HepG2 (cell line): ENCODE measurements around the gene DHH. TPM values are rescaled to one million over a fixed set of nuclear protein-coding genes. Genes with fewer than 3 reads are reported as not detected.

ENCODE experiments used
- BCL3 ChIP-seq: sonication (generic); formaldehyde crosslinking; IDR thresholded peaks from 2 replicates; pipeline ENCODE4 v1.5.1; 2020; ENCODE audit warnings: mild to moderate bottlenecking, missing genetic modification reagents, moderate library complexity
- CAMTA2 ChIP-seq: sonication (generic); formaldehyde crosslinking; IDR thresholded peaks from 2 replicates; pipeline ENCODE4 v1.4.0; 2020; ENCODE audit warnings: mild to moderate bottlenecking, missing genetic modification reagents, borderline replicate concordance
- CTCF ChIP-seq: sonication (generic); formaldehyde crosslinking; IDR thresholded peaks from 2 replicates; pipeline ENCODE4 v1.5.0; 2020; ENCODE audit warnings: mild to moderate bottlenecking, missing genetic modification reagents, moderate library complexity
- DBP ChIP-seq: sonication (generic); formaldehyde crosslinking; IDR thresholded peaks from 2 replicates; pipeline ENCODE4 v1.4.0; 2020; ENCODE audit warnings: missing genetic modification reagents; ENCODE audit errors: not compliant biosample characterization
- ELF3 ChIP-seq: IDR thresholded peaks from 2 replicates; pipeline ENCODE4 v1.6.1; 2016; ENCODE audit warnings: missing genetic modification reagents, missing compliant biosample characterization
- MEIS2 ChIP-seq: sonication (generic); formaldehyde crosslinking; IDR thresholded peaks from 2 replicates; pipeline ENCODE4 v1.9.0; 2021; ENCODE audit warnings: mild to moderate bottlenecking, missing genetic modification reagents
- MIXL1 ChIP-seq: IDR thresholded peaks from 2 replicates; pipeline ENCODE4 v1.6.1; 2016
- MXI1 ChIP-seq: IDR thresholded peaks from 3 replicates; pipeline ENCODE4 v1.6.1; 2012; ENCODE audit warnings: low read depth, low read length, inconsistent platforms, borderline replicate concordance
- NCOA1 ChIP-seq: sonication (generic); formaldehyde crosslinking; IDR thresholded peaks from 2 replicates; pipeline ENCODE4 v1.9.0; 2021; ENCODE audit warnings: missing genetic modification reagents
- PHF20 ChIP-seq: sonication (generic); formaldehyde crosslinking; IDR thresholded peaks from 2 replicates; pipeline ENCODE4 v1.5.0; 2020; ENCODE audit warnings: mild to moderate bottlenecking, missing genetic modification reagents
- RCOR2 ChIP-seq: IDR thresholded peaks from 2 replicates; pipeline ENCODE4 v1.6.1; 2016; ENCODE audit warnings: missing biosample characterization, missing genetic modification reagents
- RORA ChIP-seq: sonication (generic); formaldehyde crosslinking; IDR thresholded peaks from 2 replicates; pipeline ENCODE4 v1.5.0; 2020; ENCODE audit warnings: mild to moderate bottlenecking, missing genetic modification reagents, moderate library complexity
- SCMH1 ChIP-seq: sonication (generic); formaldehyde crosslinking; IDR thresholded peaks from 2 replicates; pipeline ENCODE4 v1.9.0; 2021; ENCODE audit warnings: missing genetic modification reagents, mild to moderate bottlenecking, borderline replicate concordance
- SIN3A ChIP-seq: IDR thresholded peaks from 2 replicates; pipeline ENCODE4 v1.6.1; 2011; ENCODE audit warnings: low read depth, mild to moderate bottlenecking, control low read depth, low read length, borderline replicate concordance
- SNAPC2 ChIP-seq: sonication (generic); formaldehyde crosslinking; IDR thresholded peaks from 2 replicates; pipeline ENCODE4 v1.8.1; 2022; ENCODE audit warnings: mild to moderate bottlenecking, missing genetic modification reagents
- SOX5 ChIP-seq: IDR thresholded peaks from 2 replicates; pipeline ENCODE4 v1.6.1; 2016; ENCODE audit warnings: borderline replicate concordance
- SRY ChIP-seq: sonication (generic); formaldehyde crosslinking; IDR thresholded peaks from 2 replicates; pipeline ENCODE4 v1.8.0; 2022; ENCODE audit warnings: mild to moderate bottlenecking, missing genetic modification reagents
- STAG1 ChIP-seq: sonication (generic); formaldehyde crosslinking; IDR thresholded peaks from 2 replicates; pipeline ENCODE4 v1.4.0; 2020; ENCODE audit warnings: missing genetic modification reagents
- TEAD3 ChIP-seq: optimal IDR thresholded peaks from 2 replicates; pipeline ENCODE3; 2016; ENCODE audit warnings: borderline replicate concordance
- ZFX ChIP-seq: sonication (generic); formaldehyde crosslinking; IDR thresholded peaks from 2 replicates; pipeline ENCODE4 v1.4.0; 2020; ENCODE audit warnings: mild to moderate bottlenecking, low read depth, missing genetic modification reagents, moderate library complexity
- ZMYM2 ChIP-seq: sonication (generic); formaldehyde crosslinking; IDR thresholded peaks from 2 replicates; pipeline ENCODE4 v1.8.0; 2022; ENCODE audit warnings: mild to moderate bottlenecking, missing genetic modification reagents
- ZNF253 ChIP-seq: sonication (generic); formaldehyde crosslinking; IDR thresholded peaks from 2 replicates; pipeline ENCODE4 v1.8.0; 2022; ENCODE audit warnings: mild to moderate bottlenecking, missing genetic modification reagents, borderline replicate concordance
- ZNF792 ChIP-seq: IDR thresholded peaks from 2 replicates; pipeline ENCODE4 v1.6.1; 2016
- ZNF891 ChIP-seq: sonication (generic); formaldehyde crosslinking; IDR thresholded peaks from 2 replicates; pipeline ENCODE4 v1.5.0; 2020; ENCODE audit warnings: mild to moderate bottlenecking, missing genetic modification reagents
- ZSCAN25 ChIP-seq: sonication (generic); formaldehyde crosslinking; IDR thresholded peaks from 2 replicates; pipeline ENCODE4 v1.8.0; 2022; ENCODE audit warnings: mild to moderate bottlenecking, missing genetic modification reagents
- polyA plus RNA-seq, 8 experiments: library from polyadenylated mRNA; depleted of rRNA in 3 of 8; stranded (reverse) in 7 of 8; unstranded in 1 of 8; fragments of >200 nt; fragmentation: Illumina TruSeq in 4 of 8; extraction: Trizol in 4 of 8; gene quantifications; 2 replicates each; pipeline versions ENCODE4 v1.2.1 to v1.2.3, GENCODE V29; 2011 to 2016; ENCODE audit warnings: low read depth in 4 of 8, missing spikeins in 1 of 8, mixed read lengths in 1 of 8; ENCODE audit not compliant: insufficient read depth in 1 of 8
- total RNA-seq, 5 experiments: library from RNA; depleted of rRNA; stranded (reverse); fragments of >200 nt; fragmentation: Illumina TruSeq; extraction: Trizol; gene quantifications; 2 replicates each; pipeline ENCODE4 v1.2.3, GENCODE V29; 2016; ENCODE audit warnings: low read depth in 1 of 5
- TF ChIP-seq, protein P1 (sequence below): IDR thresholded peaks from 2 replicates; pipeline ENCODE4 v1.6.1; 2018; ENCODE audit warnings: missing genetic modification reagents
- TF ChIP-seq, protein P2 (sequence below): sonication (generic); formaldehyde crosslinking; IDR thresholded peaks from 2 replicates; pipeline ENCODE4 v1.4.0; 2020; ENCODE audit warnings: mild to moderate bottlenecking, low read depth, missing genetic modification reagents

Gene DHH
- total and polyA plus RNA-seq, 2 of the 13 experiments (the other 11 are each of a cell fraction or from before 2014, with no cell fraction given): not detected

GRCh38 chr12:49110464-49111155, 16.0 kb upstream of the DHH start, which contains the start of gene LMBR1L (continued):
- TF ChIP-seq CTCF (CRISPR knock-in tag): peak; percentile 33; the same call in 1 of the 2 replicates
- TF ChIP-seq STAG1 (CRISPR knock-in tag): no peak
- no peak for TF ChIP-seq TEAD3 (CRISPR knock-in tag)
- TF ChIP-seq, protein P1, sequence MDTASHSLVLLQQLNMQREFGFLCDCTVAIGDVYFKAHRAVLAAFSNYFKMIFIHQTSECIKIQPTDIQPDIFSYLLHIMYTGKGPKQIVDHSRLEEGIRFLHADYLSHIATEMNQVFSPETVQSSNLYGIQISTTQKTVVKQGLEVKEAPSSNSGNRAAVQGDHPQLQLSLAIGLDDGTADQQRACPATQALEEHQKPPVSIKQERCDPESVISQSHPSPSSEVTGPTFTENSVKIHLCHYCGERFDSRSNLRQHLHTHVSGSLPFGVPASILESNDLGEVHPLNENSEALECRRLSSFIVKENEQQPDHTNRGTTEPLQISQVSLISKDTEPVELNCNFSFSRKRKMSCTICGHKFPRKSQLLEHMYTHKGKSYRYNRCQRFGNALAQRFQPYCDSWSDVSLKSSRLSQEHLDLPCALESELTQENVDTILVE (CRISPR knock-in tag): no peak
- TF ChIP-seq SOX5 (CRISPR knock-in tag): 0 out of 2 replicates have a peak, but pooled peaks have one; percentile 10
- no peak for TF ChIP-seq NCOA1 (CRISPR knock-in tag)
- TF ChIP-seq SNAPC2 (CRISPR knock-in tag): no peak
- peak; percentile 89 for TF ChIP-seq ELF3 (CRISPR knock-in tag)
- TF ChIP-seq ZMYM2 (CRISPR knock-in tag): no peak
- peak; percentile 65 for TF ChIP-seq PHF20 (CRISPR knock-in tag)
- no peak for TF ChIP-seq ZSCAN25 (CRISPR knock-in tag)
- TF ChIP-seq, protein P2, sequence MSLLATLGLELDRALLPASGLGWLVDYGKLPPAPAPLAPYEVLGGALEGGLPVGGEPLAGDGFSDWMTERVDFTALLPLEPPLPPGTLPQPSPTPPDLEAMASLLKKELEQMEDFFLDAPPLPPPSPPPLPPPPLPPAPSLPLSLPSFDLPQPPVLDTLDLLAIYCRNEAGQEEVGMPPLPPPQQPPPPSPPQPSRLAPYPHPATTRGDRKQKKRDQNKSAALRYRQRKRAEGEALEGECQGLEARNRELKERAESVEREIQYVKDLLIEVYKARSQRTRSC (CRISPR knock-in tag): no peak
- TF ChIP-seq CAMTA2 (CRISPR knock-in tag): no peak
- no peak for TF ChIP-seq BCL3 (CRISPR knock-in tag)
- TF ChIP-seq RCOR2 (CRISPR knock-in tag): no peak
- TF ChIP-seq MXI1: peak; percentile 53; the same call in 1 of the 3 replicates
- no peak for TF ChIP-seq RORA (CRISPR knock-in tag)
- TF ChIP-seq ZNF253: no peak
- TF ChIP-seq ZNF792 (CRISPR knock-in tag): no peak
- TF ChIP-seq MEIS2 (CRISPR knock-in tag): peak; percentile 50; the same call in 1 of the 2 replicates
- no peak for TF ChIP-seq SCMH1
- TF ChIP-seq ZNF891: peak; percentile 64; the same call in 1 of the 2 replicates
- peak; percentile 47; the same call in 1 of the 2 replicates for TF ChIP-seq SRY (CRISPR knock-in tag)
- no peak for TF ChIP-seq DBP (CRISPR knock-in tag)
- TF ChIP-seq SIN3A: peak; percentile 52; the same call in 1 of the 2 replicates
- peak; percentile 85; the same call in 1 of the 2 replicates for TF ChIP-seq ZFX (CRISPR knock-in tag)
- TF ChIP-seq MIXL1 (CRISPR knock-in tag): no peak; the same call in 1 of the 2 replicates
